ENCODE results near the gene TMEM163. TPM values are rescaled to one million over a fixed set of nuclear protein-coding genes. Genes with fewer than 3 reads are reported as not detected.

The TMEM163 gene
- total and polyA plus RNA-seq, 2 of the 13 experiments (the other 11 are each of a cell fraction or from before 2014, with no cell fraction given) = 0.05 TPM; not detected in 1

- in situ Hi-C loops (cut with HindIII; ENCODE audit: extremely low pct_ligation_motif_present, low pct_unique_long_range_greater_than_20kb) = loop anchor here (5.0 to 10.0 kb wide), 2 partner anchors 165 to 288 kb away; no protein-coding TSS in a partner anchor
These were observed 308.8 kb downstream of the TMEM163 start for GRCh38 chr2:134410006-134410405.

More at GRCh38 chr2:134410006-134410405, 308.8 kb downstream of the TMEM163 start:
- Histone ChIP-seq H3K36me3 (replicated peaks in 1 of 2; ENCODE audit: control insufficient read depth in 1 of 2, insufficient read depth in 2 of 2, low read length in 2 of 2) (peaks cover 6 to 23% of the 10 kb centered on the region in 2 experiments), H3K4me3 (replicated peaks in 1 of 3; ENCODE audit: insufficient read depth in 1 of 3, low read depth in 2 of 3, low read length in 3 of 3) (no peak overlapping the region), H3K9me3 (ENCODE audit: low read length) (no peaks in the 10 kb centered on the region), H3K27ac (ENCODE audit: extremely low read length, insufficient read depth, low read length) (no peak overlapping the region), H3K79me2 (ENCODE audit: insufficient read depth, low read length) (peaks cover 29% of the 10 kb centered on the region), H4K20me1 (ENCODE audit: insufficient read depth, low read length) (no peaks in the 10 kb centered on the region), H3K4me2 (ENCODE audit: low read depth, low read length) (no peak overlapping the region), H3K4me1 (ENCODE audit: insufficient read depth, low read length) (peaks cover 31% of the 10 kb centered on the region), H2AFZ (ENCODE audit: low read length) (no peak overlapping the region), H3K9ac (ENCODE audit: insufficient read depth, low read depth, low read length) (no peak overlapping the region), H3K27me3 (ENCODE audit: control insufficient read depth in 1 of 2, insufficient read depth in 2 of 2, low read length in 2 of 2) (no peaks in the 10 kb centered on the region)
- no peak for ATAC-seq
- WGBS (ENCODE audit: low lambda C conversion rate) = 93% methylated on average over 2 of the region's 2 CpGs
- no peak for DNase-seq (ENCODE audit: low spot score)
- intact Hi-C loops (cut with micrococcal nuclease; ENCODE audit: unreplicated experiment) = loop anchor here (5.0 kb wide), 4 partner anchors 183 to 523 kb away; partner anchors contain the start of gene CCNT2
- FAIRE-seq = no peak
- TF ChIP-seq ZNF644 (CRISPR knock-in tag; IDR thresholded peaks at IDR 0.05; ENCODE audit: low read depth) (no peak), ZBTB26 (CRISPR knock-in tag; IDR thresholded peaks at IDR 0.05; ENCODE audit: borderline replicate concordance) (no peak), TERF1 (CRISPR knock-in tag; IDR thresholded peaks at IDR 0.05) (no peak), FIP1L1 (IDR thresholded peaks at IDR 0.05; ENCODE audit: borderline replicate concordance, insufficient read depth, low read depth, low read length) (no peak), ZKSCAN5 (CRISPR knock-in tag; IDR thresholded peaks at IDR 0.05) (no peak), ZNF788 (CRISPR knock-in tag; IDR thresholded peaks at IDR 0.05; ENCODE audit: borderline replicate concordance) (no peak), ZMYM2 (CRISPR knock-in tag; IDR thresholded peaks at IDR 0.05) (no peak), NR3C1 (CRISPR knock-in tag; IDR thresholded peaks at IDR 0.05) (no peak), CEBPG (CRISPR knock-in tag; IDR thresholded peaks at IDR 0.05) (no peak), PRMT3 (CRISPR knock-in tag; IDR thresholded peaks at IDR 0.05; ENCODE audit: borderline replicate concordance, low read depth) (no peak), CENPT (CRISPR knock-in tag; IDR thresholded peaks at IDR 0.05; ENCODE audit: low read depth) (no peak), FOSL1 (CRISPR knock-in tag; IDR thresholded peaks at IDR 0.05; ENCODE audit: borderline replicate concordance) (no peak), MED13 (CRISPR knock-in tag; IDR thresholded peaks at IDR 0.05) (no peak), NBN (conservative IDR thresholded peaks at IDR 0.05) (no peak), ESRRA (CRISPR knock-in tag; IDR thresholded peaks at IDR 0.05; ENCODE audit: low read depth) (no peak)
- TF ChIP-seq, protein P1, sequence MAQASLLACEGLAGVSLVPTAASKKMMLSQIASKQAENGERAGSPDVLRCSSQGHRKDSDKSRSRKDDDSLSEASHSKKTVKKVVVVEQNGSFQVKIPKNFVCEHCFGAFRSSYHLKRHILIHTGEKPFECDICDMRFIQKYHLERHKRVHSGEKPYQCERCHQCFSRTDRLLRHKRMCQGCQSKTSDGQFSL (CRISPR knock-in tag; IDR thresholded peaks at IDR 0.05) = no peak
- no TSS peak for BruUV-seq (replicated peaks)
- ChIA-PET POLR2A (interaction anchor here (4.0 to 5.9 kb wide), 2 partner anchors 21 to 291 kb away, joined by 48 to 124 read pairs; no protein-coding TSS in a partner anchor), CTCF (ENCODE audit: low intra/inter-chr PET ratio, low total read pairs) (interaction anchor here (4.1 kb wide), 1 partner anchor 41 kb away, joined by 34 read pairs; no protein-coding TSS in a partner anchor)

All from HepG2 (cell line).